ENCODE measurements around the gene MRPL41. TPM values are rescaled to one million over a fixed set of nuclear protein-coding genes. Genes with fewer than 3 reads are reported as not detected.

The MRPL41 gene
- total RNA-seq, 2 experiments from 2014 or later: 51.6 to 52.6 TPM

Other genes with a start within 250 kb of the MRPL41 start
- gene NRARP, start 249.6 kb upstream of the MRPL41 start, total RNA-seq: under 1 TPM; 0.71 to 0.75 TPM
- 10 to 100 TPM; 17.9 to 18.1 TPM for gene EXD3, start 128.7 kb upstream of the MRPL41 start, total RNA-seq
- under 1 TPM; 0.50 to 0.73 TPM for gene NOXA1, start 128.5 kb upstream of the MRPL41 start, total RNA-seq
- not detected for gene ENTPD8, start 110.5 kb upstream of the MRPL41 start, total RNA-seq
- 10 to 100 TPM; 29.0 to 31.9 TPM for gene NSMF, start 92.5 kb upstream of the MRPL41 start, total RNA-seq
- 1 to 10 TPM; 4.5 to 5.0 TPM for gene PNPLA7, start 1.5 kb upstream of the MRPL41 start, total RNA-seq
- gene DPH7, start 27.0 kb downstream of the MRPL41 start, total RNA-seq: 10 to 100 TPM; 31.9 to 34.2 TPM
- gene ZMYND19, start 38.6 kb downstream of the MRPL41 start, total RNA-seq: 10 to 100 TPM; 24.0 to 25.4 TPM
- gene ARRDC1, start 53.8 kb downstream of the MRPL41 start, total RNA-seq: 10 to 100 TPM; 49.8 to 55.9 TPM
- 10 to 100 TPM; 87.1 to 91.4 TPM for gene EHMT1, start 67.1 kb downstream of the MRPL41 start, total RNA-seq

Data from activated CD4-positive, alpha-beta memory T cell treated with anti-CD3 and anti-CD28 coated beads, Interleukin-2, amount 10 ng/mL, durations not matched to agents 7 days and 5 days (primary cell).